Ishikawa (cell line): ENCODE results near the gene CAPN5.

ENCODE experiments used
- CEBPB ChIP-seq: IDR thresholded peaks from 2 replicates; pipeline ENCODE4 v1.6.1; 2012
- CREB1 ChIP-seq: IDR thresholded peaks from 2 replicates; pipeline ENCODE4 v1.6.1; 2012; ENCODE audit warnings: low read depth
- EGR1 ChIP-seq: IDR thresholded peaks from 2 replicates; pipeline ENCODE4 v1.6.1; 2012
- EP300 ChIP-seq: IDR thresholded peaks from 2 replicates; pipeline ENCODE4 v1.6.1; 2012; ENCODE audit warnings: borderline replicate concordance
- FOXM1 ChIP-seq: IDR thresholded peaks from 2 replicates; pipeline ENCODE4 v1.6.1; 2012; ENCODE audit warnings: low read depth, borderline replicate concordance
- NFIC ChIP-seq: IDR thresholded peaks from 2 replicates; pipeline ENCODE4 v1.6.1; 2012
- RAD21 ChIP-seq: IDR thresholded peaks from 2 replicates; pipeline ENCODE4 v1.6.1; 2012; ENCODE audit warnings: low read depth
- REST ChIP-seq: IDR thresholded peaks from 2 replicates; pipeline ENCODE4 v1.6.1; 2012; ENCODE audit warnings: low read depth, mild to moderate bottlenecking
- TAF1 ChIP-seq: IDR thresholded peaks from 2 replicates; pipeline ENCODE4 v1.6.1; 2012; ENCODE audit warnings: low read depth, mild to moderate bottlenecking
- TCF12 ChIP-seq: IDR thresholded peaks from 2 replicates; pipeline ENCODE4 v1.6.1; 2012; ENCODE audit warnings: low read depth
- TEAD4 ChIP-seq: IDR thresholded peaks from 2 replicates; pipeline ENCODE4 v1.6.1; 2012
- USF1 ChIP-seq: IDR thresholded peaks from 2 replicates; pipeline ENCODE4 v1.6.1; 2012
- YY1 ChIP-seq: IDR thresholded peaks from 2 replicates; pipeline ENCODE4 v1.6.1; 2012; ENCODE audit warnings: low read depth
- ZBTB7A ChIP-seq: IDR thresholded peaks from 2 replicates; pipeline ENCODE4 v1.6.1; 2012; ENCODE audit warnings: low read depth
- TF ChIP-seq, protein P1 (sequence below): IDR thresholded peaks from 2 replicates; pipeline ENCODE4 v1.6.1; 2012

CAPN5 gene

DNA sequence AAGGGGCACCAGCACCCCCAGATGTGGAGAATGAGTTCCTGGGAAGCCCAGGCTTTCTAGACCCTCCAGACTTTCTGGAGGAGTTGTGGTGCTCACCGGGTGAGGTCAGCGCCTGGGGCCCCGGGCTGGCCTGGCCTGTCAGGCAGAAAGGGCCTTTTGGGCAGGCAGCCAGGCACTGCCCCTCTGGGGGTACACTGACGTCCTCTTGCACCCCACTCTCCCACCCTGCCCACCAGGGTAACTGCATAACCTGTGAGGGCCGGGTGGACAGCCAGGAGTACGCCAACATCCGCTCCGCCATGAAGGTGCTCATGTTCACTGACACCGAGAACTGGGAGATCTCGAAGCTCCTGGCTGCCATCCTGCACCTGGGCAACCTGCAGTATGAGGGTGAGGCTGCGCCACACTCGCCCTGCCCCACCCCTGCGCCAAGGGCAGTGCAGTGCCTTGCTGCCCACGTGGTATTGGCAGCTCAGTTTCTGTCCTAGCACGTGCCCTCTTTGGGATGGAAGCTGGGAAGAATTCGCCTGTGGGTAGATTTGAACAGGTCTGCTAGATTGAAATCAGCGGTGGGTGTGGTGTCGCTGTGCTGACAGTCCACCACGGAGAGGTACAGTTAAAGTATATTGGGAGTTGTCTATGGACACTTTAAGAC is 91.4 kb downstream of the CAPN5 start:
- TF ChIP-seq NFIC (no peak), REST (no peak), TEAD4 (no peak), YY1 (no peak), TCF12 (no peak), FOXM1 (no peak), TAF1 (no peak), EP300 (no peak), CREB1 (no peak), CEBPB (no peak), ZBTB7A (no peak), EGR1 (no peak)
- TF ChIP-seq, protein P1, sequence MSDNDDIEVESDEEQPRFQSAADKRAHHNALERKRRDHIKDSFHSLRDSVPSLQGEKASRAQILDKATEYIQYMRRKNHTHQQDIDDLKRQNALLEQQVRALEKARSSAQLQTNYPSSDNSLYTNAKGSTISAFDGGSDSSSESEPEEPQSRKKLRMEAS = no peak

DNA sequence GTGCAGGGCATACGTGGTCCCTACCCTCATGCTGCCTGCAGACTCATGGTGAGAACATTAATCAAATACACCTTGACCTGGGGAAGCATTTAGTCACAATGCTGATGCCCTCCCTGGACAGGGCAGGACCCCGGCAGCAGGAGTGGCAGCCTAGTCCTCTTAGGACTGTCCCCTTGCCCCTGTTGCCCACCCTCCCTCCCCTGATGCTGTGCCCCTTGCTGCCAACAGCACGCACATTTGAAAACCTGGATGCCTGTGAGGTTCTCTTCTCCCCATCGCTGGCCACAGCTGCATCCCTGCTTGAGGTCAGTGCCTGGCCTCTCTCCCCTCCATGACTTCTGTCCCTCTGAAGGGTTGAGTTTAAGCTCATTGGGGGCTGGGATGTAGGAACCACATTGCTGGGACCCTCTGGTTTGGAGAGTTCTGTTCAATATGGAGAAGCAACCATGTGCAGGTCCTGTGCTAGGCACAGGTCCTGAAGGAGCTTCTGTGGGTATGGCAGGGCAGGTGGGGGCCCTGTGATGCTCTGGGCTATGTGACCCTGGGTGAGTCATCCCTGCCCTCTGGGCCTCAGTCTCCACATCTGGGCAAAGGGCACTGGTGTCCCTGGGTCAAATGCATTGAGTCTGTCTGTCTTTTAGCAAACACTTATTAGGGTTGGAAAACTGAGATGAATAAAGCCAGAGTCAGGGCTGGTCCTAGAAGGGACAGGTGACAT is 92.6 kb downstream of the CAPN5 start:
- no peak for TF ChIP-seq TCF12
- no peak for TF ChIP-seq YY1
- TF ChIP-seq TAF1 = no peak
- TF ChIP-seq USF1 = no peak
- TF ChIP-seq RAD21 = no peak
- TF ChIP-seq CEBPB = no peak
- TF ChIP-seq EGR1 = no peak
- TF ChIP-seq EP300 = no peak
- no peak for TF ChIP-seq CREB1

DNA sequence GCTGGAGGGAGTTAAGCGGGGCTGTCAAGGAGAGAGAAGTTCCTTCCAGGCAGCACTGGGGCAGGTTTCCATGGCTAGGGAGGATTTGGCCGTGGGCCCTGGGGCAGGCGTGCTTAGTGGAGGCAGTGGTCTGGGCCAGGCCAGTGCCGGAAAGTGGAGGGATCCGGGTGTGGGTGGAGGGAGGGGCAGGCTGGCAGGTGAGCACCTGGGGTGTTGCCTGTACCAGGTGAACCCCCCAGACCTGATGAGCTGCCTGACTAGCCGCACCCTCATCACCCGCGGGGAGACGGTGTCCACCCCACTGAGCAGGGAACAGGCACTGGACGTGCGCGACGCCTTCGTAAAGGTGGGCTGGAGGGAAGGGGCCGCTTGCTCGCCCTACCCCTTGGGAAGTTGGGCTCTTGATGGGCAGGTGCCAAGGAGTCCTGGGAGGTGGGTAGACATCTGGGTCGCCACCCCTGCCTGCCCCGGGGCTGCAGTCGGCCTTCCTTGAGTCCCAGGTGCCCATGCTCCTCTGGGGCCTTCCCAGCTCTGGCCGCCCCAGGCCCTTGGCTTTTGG is 93.2 kb downstream of the CAPN5 start:
- TF ChIP-seq CEBPB = no peak
- no peak for TF ChIP-seq REST
- no peak for TF ChIP-seq YY1
- TF ChIP-seq EGR1 = no peak
- no peak for TF ChIP-seq NFIC
- TF ChIP-seq USF1 = no peak
- TF ChIP-seq RAD21 = no peak
- no peak for TF ChIP-seq TCF12
- TF ChIP-seq TEAD4 = no peak
- TF ChIP-seq FOXM1 = no peak
- TF ChIP-seq TAF1 = no peak
- no peak for TF ChIP-seq EP300
- no peak for TF ChIP-seq ZBTB7A
- TF ChIP-seq CREB1 = no peak

- TF ChIP-seq RAD21 = no peak
- TF ChIP-seq CREB1 = no peak
- TF ChIP-seq EP300 = no peak
- no peak for TF ChIP-seq FOXM1
- no peak for TF ChIP-seq CEBPB
- no peak for TF ChIP-seq NFIC
- TF ChIP-seq TCF12 = no peak
- TF ChIP-seq ZBTB7A = no peak
- TF ChIP-seq USF1 = no peak
Observed at GRCh38 chr11:77163271-77163670, 96.5 kb downstream of the CAPN5 start.

- TF ChIP-seq TCF12 (no peak), USF1 (no peak), CEBPB (no peak), TAF1 (no peak), ZBTB7A (no peak), EGR1 (no peak), FOXM1 (no peak), YY1 (no peak)
- TF ChIP-seq, protein P1 = no peak
Observed at GRCh38 chr11:77165066-77165465, 98.3 kb downstream of the CAPN5 start.
